HEK293T (cell line): ENCODE data around the gene SDS.

Experiments
- CTCF ChIA-PET: fragments of 350-600 bp; formaldehyde crosslinking; extraction: SDS; loops from one replicate; lab custom pipeline; 2021; ENCODE audit warnings: antibody characterized with exemption, inconsistent platforms; lab: Yijun Ruan, JAX
- POLR2A ChIA-PET: fragments of 350-600 bp; formaldehyde crosslinking; extraction: SDS; loops from one replicate; lab custom pipeline; 2020; ENCODE audit warnings: antibody characterized with exemption, inconsistent platforms; lab: Yijun Ruan, JAX
- DNase-seq: peaks from one replicate; pipeline ENCODE4 v3.0.0; 2012; ENCODE audit warnings: mixed read lengths; ENCODE audit errors: extremely low spot score
- ARNT ChIP-seq: fragments of 450-650 bp; IDR thresholded peaks from 2 replicates; pipeline ENCODE4 v1.6.1; 2017; ENCODE audit warnings: mild to moderate bottlenecking
- BHLHE40 ChIP-seq: fragments of 450-650 bp; IDR thresholded peaks from 2 replicates; pipeline ENCODE4 v1.6.1; 2016; ENCODE audit warnings: mild to moderate bottlenecking, moderate library complexity, borderline replicate concordance
- CTBP1 ChIP-seq: fragments of 450-650 bp; IDR thresholded peaks from 2 replicates; pipeline ENCODE4 v1.6.1; 2016; ENCODE audit warnings: borderline replicate concordance
- ELF4 ChIP-seq: fragments of 450-650 bp; IDR thresholded peaks from 2 replicates; pipeline ENCODE4 v1.6.1; 2017; ENCODE audit warnings: antibody characterized with exemption
- FOXA1 ChIP-seq: fragments of 450-650 bp; IDR thresholded peaks from 2 replicates; pipeline ENCODE4 v1.6.1; 2016; ENCODE audit warnings: mild to moderate bottlenecking
- FOXK2 ChIP-seq: fragments of 450-650 bp; IDR thresholded peaks from 2 replicates; pipeline ENCODE4 v1.6.1; 2016; ENCODE audit warnings: mild to moderate bottlenecking
- FOXM1 ChIP-seq: fragments of 450-650 bp; IDR thresholded peaks from 2 replicates; pipeline ENCODE4 v1.6.1; 2017; ENCODE audit warnings: mild to moderate bottlenecking, borderline replicate concordance
- HDGF ChIP-seq: fragments of 450-650 bp; IDR thresholded peaks from 2 replicates; pipeline ENCODE4 v1.6.1; 2017; ENCODE audit warnings: antibody characterized with exemption, borderline replicate concordance
- L3MBTL2 ChIP-seq: fragments of 450-650 bp; conservative IDR thresholded peaks from 2 replicates; pipeline ENCODE4 v1.6.1; 2016; ENCODE audit warnings: mild to moderate bottlenecking
- LEF1 ChIP-seq: fragments of 450-650 bp; IDR thresholded peaks from 2 replicates; pipeline ENCODE4 v1.6.1; 2017; ENCODE audit warnings: mild to moderate bottlenecking, borderline replicate concordance
- NFRKB ChIP-seq: fragments of 450-650 bp; IDR thresholded peaks from 2 replicates; pipeline ENCODE4 v1.6.1; 2016; ENCODE audit warnings: mild to moderate bottlenecking, moderate library complexity
- PKNOX1 ChIP-seq: fragments of 450-650 bp; IDR thresholded peaks from 2 replicates; pipeline ENCODE4 v1.6.1; 2016
- SP1 ChIP-seq: fragments of 450-650 bp; IDR thresholded peaks from 2 replicates; pipeline ENCODE4 v1.6.1; 2017
- SUZ12 ChIP-seq: fragments of 450-650 bp; IDR thresholded peaks from 2 replicates; pipeline ENCODE4 v1.6.1; 2016; ENCODE audit warnings: mild to moderate bottlenecking
- TARDBP ChIP-seq: fragments of 450-650 bp; IDR thresholded peaks from 2 replicates; pipeline ENCODE4 v1.6.1; 2016
- ZNF384 ChIP-seq: fragments of 450-650 bp; IDR thresholded peaks from 2 replicates; pipeline ENCODE4 v1.6.1; 2016

SDS gene

GRCh38 chr12:113445544-113446171, 42.0 kb upstream of the SDS start:
- TF ChIP-seq L3MBTL2 (no peak), FOXK2 (no peak), SP1 (no peak), LEF1 (no peak), PKNOX1 (no peak), FOXM1 (no peak), ZNF384 (no peak), TARDBP (no peak), ARNT (no peak), FOXA1 (no peak), SUZ12 (no peak)
- CTCF ChIA-PET: interaction anchor here (1.7 kb wide), 1 partner anchor 16 kb away, joined by 6 read pairs; no protein-coding TSS in a partner anchor
- no peak for DNase-seq
- POLR2A ChIA-PET: no interaction called here

- CTCF ChIA-PET: interaction anchor here (1.0 kb wide), 1 partner anchor 17 kb away, joined by 3 read pairs; no protein-coding TSS in a partner anchor
- DNase-seq: no peak
- POLR2A ChIA-PET: no interaction called here
- TF ChIP-seq LEF1: no peak
Measured at GRCh38 chr12:113443030-113443539, 39.4 kb upstream of the SDS start.

GRCh38 chr12:113440947-113441782, 37.5 kb upstream of the SDS start:
- ChIA-PET POLR2A (no interaction called here), CTCF (interaction anchor here (0.6 to 0.7 kb wide), 2 partner anchors 21 to 36 kb away, joined by 3 to 4 read pairs; no protein-coding TSS in a partner anchor)
- no peak for DNase-seq
- TF ChIP-seq PKNOX1 (no peak), BHLHE40 (no peak), LEF1 (no peak), NFRKB (no peak), CTBP1 (no peak), ELF4 (no peak), FOXK2 (no peak), FOXM1 (no peak), HDGF (no peak)

GRCh38 chr12:113440336-113440735, 36.6 kb upstream of the SDS start:
- CTCF ChIA-PET: no interaction called here
- no peak for TF ChIP-seq SP1
- TF ChIP-seq ARNT: no peak
- no peak for TF ChIP-seq CTBP1
- TF ChIP-seq TARDBP: no peak
- TF ChIP-seq PKNOX1: no peak
- TF ChIP-seq SUZ12: no peak
- no peak for TF ChIP-seq ELF4
- no peak for TF ChIP-seq HDGF
- TF ChIP-seq BHLHE40: no peak
- no peak for TF ChIP-seq NFRKB
- no peak for TF ChIP-seq FOXK2
- no peak for TF ChIP-seq LEF1
- TF ChIP-seq L3MBTL2: no peak
- TF ChIP-seq FOXM1: no peak
- TF ChIP-seq ZNF384: no peak
- no peak for TF ChIP-seq FOXA1
- DNase-seq: no peak
- POLR2A ChIA-PET: no interaction called here

GRCh38 chr12:113439606-113440030, 35.9 kb upstream of the SDS start:
- ChIA-PET POLR2A (no interaction called here), CTCF (no interaction called here)
- no peak for TF ChIP-seq BHLHE40
- TF ChIP-seq L3MBTL2: no peak
- TF ChIP-seq SUZ12: no peak
- no peak for TF ChIP-seq PKNOX1
- no peak for TF ChIP-seq FOXM1
- TF ChIP-seq LEF1: no peak
- TF ChIP-seq ZNF384: no peak
- TF ChIP-seq FOXK2: no peak
- no peak for TF ChIP-seq FOXA1
- TF ChIP-seq ELF4: no peak
- TF ChIP-seq HDGF: no peak
- TF ChIP-seq NFRKB: no peak
- TF ChIP-seq SP1: no peak
- DNase-seq: peak; percentile 73
